CD14-positive monocyte (primary cell): ENCODE data around the gene SLC25A33. TPM values are rescaled to one million over a fixed set of nuclear protein-coding genes. Genes with fewer than 3 reads are reported as not detected.

Source experiments
- DNase-seq, 3 donors: peaks; one replicate each; pipeline ENCODE4 v3.0.0-alpha.2; 2011 to 2022
- H2AFZ ChIP-seq: 2 replicates; pipeline ENCODE4 v1.6.0; 2012; ENCODE audit warnings: mild to moderate bottlenecking, low read depth, low read length, inconsistent platforms; ENCODE audit not compliant: insufficient read depth, poor library complexity, severe bottlenecking
- H3K27ac ChIP-seq, 2 donors: 1 replicate in 1 of 2; 2 replicates in 1 of 2; pipeline ENCODE4 v1.5.1; 2012 to 2013; ENCODE audit warnings: low read length in 2 of 2, control low read depth in 1 of 2, inconsistent platforms in 1 of 2, low read depth in 1 of 2, mild to moderate bottlenecking in 1 of 2
- H3K27me3 ChIP-seq, 2 donors: one replicate each; pipeline versions ENCODE4 v1.6.0 to v1.6.1; 2011 to 2013; ENCODE audit warnings: low read length in 2 of 2; ENCODE audit not compliant: control insufficient read depth in 2 of 2, insufficient read depth in 2 of 2
- H3K36me3 ChIP-seq, 2 donors: replicated peaks in 1 of 2; 1 replicate in 1 of 2; 2 replicates in 1 of 2; pipeline versions ENCODE4 v1.5.1 to v1.6.1; 2012 to 2013; ENCODE audit warnings: low read length in 2 of 2, control low read depth in 1 of 2, inconsistent platforms in 1 of 2, mild to moderate bottlenecking in 1 of 2; ENCODE audit not compliant: insufficient read depth in 2 of 2, control insufficient read depth in 1 of 2
- H3K4me1 ChIP-seq, 2 donors: 1 replicate in 1 of 2; 2 replicates in 1 of 2; pipeline versions ENCODE4 v1.5.1 to v1.6.1; 2012 to 2013; ENCODE audit warnings: low read length in 2 of 2, control low read depth in 1 of 2, inconsistent platforms in 1 of 2, mild to moderate bottlenecking in 1 of 2, moderate library complexity in 1 of 2; ENCODE audit not compliant: insufficient read depth in 2 of 2, control insufficient read depth in 1 of 2
- H3K4me2 ChIP-seq: replicated peaks from 2 replicates; pipeline ENCODE3; 2012; ENCODE audit warnings: low read length, moderate library complexity, mild to moderate bottlenecking; ENCODE audit not compliant: poor library complexity, severe bottlenecking; ENCODE audit errors: extremely low read depth
- H3K4me3 ChIP-seq, 3 experiments: fragments of 200-600 bp in 1 of 3; sonication (generic) in 1 of 3; replicated peaks in 1 of 3; 1 replicate in 2 of 3; 2 replicates in 1 of 3; pipeline ENCODE4 v1.5.1; 2011 to 2013; ENCODE audit warnings: low read length in 3 of 3, mild to moderate bottlenecking in 3 of 3, control low read depth in 2 of 3, low read depth in 2 of 3, inconsistent platforms in 1 of 3, moderate library complexity in 1 of 3
- H3K79me2 ChIP-seq: 2 replicates; pipeline ENCODE4 v1.6.0; 2012; ENCODE audit warnings: mild to moderate bottlenecking, control low read depth, inconsistent platforms, low read length, moderate library complexity; ENCODE audit not compliant: insufficient read depth
- H3K9ac ChIP-seq: 2 replicates; pipeline ENCODE4 v1.6.0; 2017; ENCODE audit warnings: low read length, mild to moderate bottlenecking; ENCODE audit not compliant: insufficient read depth, poor library complexity, severe bottlenecking
- H3K9me3 ChIP-seq, 2 donors: replicated peaks in 1 of 2; 1 replicate in 1 of 2; 2 replicates in 1 of 2; pipeline versions ENCODE4 v1.5.1 to v1.6.1; 2012 to 2013; ENCODE audit warnings: low read length in 2 of 2, control low read depth in 1 of 2; ENCODE audit not compliant: control insufficient read depth in 1 of 2, insufficient read depth in 1 of 2
- H4K20me1 ChIP-seq: 2 replicates; pipeline ENCODE4 v1.6.0; 2012; ENCODE audit warnings: mild to moderate bottlenecking, low read length, control low read depth, moderate library complexity; ENCODE audit not compliant: insufficient read depth
- H3K27ac Mint-ChIP-seq, 7 donors: one replicate each; pipeline ENCODE4 v1.8.0; 2020; ENCODE audit warnings: mild to moderate bottlenecking in 7 of 7, mixed read lengths in 7 of 7, moderate library complexity in 6 of 7, inconsistent platforms in 2 of 7
- H3K27me3 Mint-ChIP-seq, 3 donors: one replicate each; pipeline ENCODE4 v1.8.0; 2021 to 2022; ENCODE audit warnings: low read depth in 3 of 3, mild to moderate bottlenecking in 3 of 3, mixed read lengths in 3 of 3, moderate library complexity in 3 of 3, inconsistent platforms in 1 of 3
- H3K36me3 Mint-ChIP-seq, 2 donors: one replicate each; pipeline ENCODE4 v1.8.0; 2020; ENCODE audit warnings: mixed read lengths in 2 of 2, inconsistent platforms in 1 of 2, mild to moderate bottlenecking in 1 of 2
- H3K4me1 Mint-ChIP-seq: one replicate; pipeline ENCODE4 v1.8.0; 2020; ENCODE audit warnings: mild to moderate bottlenecking, mixed read lengths
- H3K4me3 Mint-ChIP-seq, 2 donors: one replicate each; pipeline ENCODE4 v1.8.0; 2020; ENCODE audit warnings: mild to moderate bottlenecking in 2 of 2, mixed read lengths in 2 of 2, moderate library complexity in 1 of 2
- H3K9me3 Mint-ChIP-seq, 7 donors: one replicate each; pipeline ENCODE4 v1.8.0; 2020 to 2022; ENCODE audit warnings: mixed read lengths in 7 of 7, mild to moderate bottlenecking in 6 of 7, moderate library complexity in 6 of 7, inconsistent platforms in 2 of 7
- CTCF ChIP-seq: fragments of 200-600 bp; IDR thresholded peaks from one replicate; pipeline ENCODE4 v1.8.0; 2022; ENCODE audit warnings: antibody characterized with exemption, mild to moderate bottlenecking
- WGBS: methylation state at CpG from one replicate; pipeline ENCODE4 v1.1.5; 2013; ENCODE audit warnings: missing lambda C conversion rate; ENCODE audit not compliant: insufficient coverage; 5-methylcytosine and 5-hydroxymethylcytosine counted together
- intact Hi-C, 2 donors: fragments of 100-400 bp; cut with micrococcal nuclease; formaldehyde crosslinking; loops; one replicate each; pipeline versions ENCODE4 v1.15.0 to v1.15.1; 2023
- polyA plus RNA-seq, 3 donors: library from polyadenylated mRNA; depleted of rRNA in 1 of 3; unstranded in 2 of 3; stranded (reverse) in 1 of 3; fragments of 300-500 nt in 2 of 3; fragments of >200 nt in 1 of 3; fragmentation: Illumina TruSeq in 2 of 3; gene quantifications; 1 replicate in 2 of 3; 2 replicates in 1 of 3; pipeline ENCODE4 v1.2.3, GENCODE V29; 2012 to 2021

SLC25A33 gene
- polyA plus RNA-seq, 3 donors = 2.3 to 6.4 (median 4.4) TPM

- no peaks in the 10 kb centered on the region for H3K79me2 ChIP-seq
- H3K27ac ChIP-seq = no peak overlapping the region
- peak overlapping the region; percentile 52 for H3K4me2 ChIP-seq
- Mint-ChIP-seq H3K27ac (no peak overlapping the region), H3K4me3 (peak overlapping the region in 1 of 2 donors; percentile 57), H3K4me1 (peaks cover 8% of the 10 kb centered on the region), H3K27me3 (peaks cover 12 to 25% (median 18%) of the 10 kb centered on the region in 3 donors), H3K9me3 (peaks cover 0 to 3% (median 0%) of the 10 kb centered on the region in 7 donors), H3K36me3 (no peaks in the 10 kb centered on the region)
- peak overlapping the region in 1 of 3 experiments; percentile 36 for H3K4me3 ChIP-seq
- no peak overlapping the region for H2AFZ ChIP-seq
- intact Hi-C loops = loop anchor here (1.0 to 10.0 kb wide), 5 partner anchors 78 to 383 kb away; no protein-coding TSS in a partner anchor
- no peaks in the 10 kb centered on the region for H3K36me3 ChIP-seq
- H3K9me3 ChIP-seq = no peaks in the 10 kb centered on the region
- H3K9ac ChIP-seq = no peak overlapping the region
- TF ChIP-seq CTCF = peak; percentile 99
- H3K27me3 ChIP-seq = peaks cover 0 to 10% of the 10 kb centered on the region in 2 donors
- 9% methylated on average over 47 of the region's 48 CpGs for WGBS
- DNase-seq = peak; percentile 45 to 60 (median 49)
- H4K20me1 ChIP-seq = no peaks in the 10 kb centered on the region
- peaks cover 9 to 10% of the 10 kb centered on the region in 2 donors for H3K4me1 ChIP-seq
Measured at GRCh38 chr1:9494936-9495758, 44.1 kb upstream of the SLC25A33 start.

GRCh38 chr1:9495854-9496374, 43.4 kb upstream of the SLC25A33 start:
- peaks cover 0 to 3% (median 0%) of the 10 kb centered on the region in 7 donors for H3K9me3 Mint-ChIP-seq
- no peak for TF ChIP-seq CTCF
- no peaks in the 10 kb centered on the region for H4K20me1 ChIP-seq
- H3K4me3 ChIP-seq = no peak overlapping the region
- H3K36me3 Mint-ChIP-seq = no peaks in the 10 kb centered on the region
- 100% methylated on average over 1 of the region's 8 CpGs for WGBS
- H3K9ac ChIP-seq = no peak overlapping the region
- peaks cover 0 to 10% of the 10 kb centered on the region in 2 donors for H3K27me3 ChIP-seq
- DNase-seq = no peak
- H3K4me1 Mint-ChIP-seq = peaks cover 5% of the 10 kb centered on the region
- H3K9me3 ChIP-seq = no peaks in the 10 kb centered on the region
- H3K27ac Mint-ChIP-seq = no peak overlapping the region
- peaks cover 5 to 6% of the 10 kb centered on the region in 2 donors for H3K4me1 ChIP-seq
- no peaks in the 10 kb centered on the region for H3K36me3 ChIP-seq
- H3K27ac ChIP-seq = no peak overlapping the region
- no peaks in the 10 kb centered on the region for H3K79me2 ChIP-seq
- H3K4me3 Mint-ChIP-seq = peak overlapping the region in 1 of 2 donors; percentile 57
- no peak overlapping the region for H2AFZ ChIP-seq
- intact Hi-C loops = loop anchor here (1.0 to 10.0 kb wide), 3 partner anchors 77 to 369 kb away; no protein-coding TSS in a partner anchor
- H3K4me2 ChIP-seq = no peak overlapping the region
- H3K27me3 Mint-ChIP-seq = peaks cover 12 to 23% (median 20%) of the 10 kb centered on the region in 3 donors
